ENCODE measurements around the gene FYN. TPM values are rescaled to one million over a fixed set of nuclear protein-coding genes. Genes with fewer than 3 reads are reported as not detected.

Gene FYN
- total and polyA plus RNA-seq, 2 of the 4 experiments (the other 2 are of a cell fraction) = 30.8 to 36.4 TPM

- intact Hi-C loops (cut with micrococcal nuclease) = no loop called here
- dilution Hi-C loops (cut with HindIII; ENCODE audit: low sequenced_read_pairs, unreplicated experiment) = no loop called here
- Histone ChIP-seq H4K5ac (ENCODE audit: low read depth, low read length) (no peak overlapping the region), H3K9ac (ENCODE audit: low read depth, low read length) (no peak overlapping the region), H2AK5ac (ENCODE audit: low read depth, low read length) (no peak overlapping the region), H3K14ac (replicated peaks; ENCODE audit: low read depth, low read length) (no peak overlapping the region), H4K8ac (ENCODE audit: low read depth in 2 of 2, low read length in 2 of 2) (no peak overlapping the region), H4K20me1 (ENCODE audit: insufficient read depth, low read length) (no peaks in the 10 kb centered on the region), H3K18ac (ENCODE audit: low read depth, low read length) (no peak overlapping the region), H3K23ac (ENCODE audit: low read depth, low read length) (no peak overlapping the region), H3K27ac (ENCODE audit: insufficient read depth, low read length) (no peak overlapping the region), H3K4me2 (ENCODE audit: low read depth, low read length) (no peak overlapping the region), H2AK9ac (replicated peaks; ENCODE audit: low read depth, low read length, poor library complexity) (no peak overlapping the region), H2BK120ac (ENCODE audit: low read depth, low read length) (no peak overlapping the region), H3K79me1 (ENCODE audit: low read depth in 1 of 2, low read length in 2 of 2) (no peaks in the 10 kb centered on the region), H3K4me3 (ENCODE audit: insufficient read depth, low read depth, low read length) (no peak overlapping the region), H3K4me1 (ENCODE audit: control insufficient read depth, insufficient read depth, low read length) (no peaks in the 10 kb centered on the region), H3K9me1 (ENCODE audit: insufficient read depth, low read length) (peaks cover 6% of the 10 kb centered on the region; the same call in 1 of the 2 replicates), H3K27me3 (ENCODE audit: control insufficient read depth, insufficient read depth, low read length) (no peaks in the 10 kb centered on the region), H2BK15ac (ENCODE audit: low read depth, low read length) (no peak overlapping the region), H3K4ac (ENCODE audit: low read depth, low read length) (no peak overlapping the region), H3K36me3 (ENCODE audit: control insufficient read depth, insufficient read depth, low read length) (peaks cover 32% of the 10 kb centered on the region), H2BK20ac (ENCODE audit: low read depth, low read length) (no peak overlapping the region), H3K56ac (ENCODE audit: extremely low read depth, insufficient read depth, low read length) (no peak overlapping the region), H3K9me3 (ENCODE audit: control insufficient read depth, insufficient read depth, low read length) (no peaks in the 10 kb centered on the region), H2AFZ (replicated peaks; ENCODE audit: low read length, poor library complexity) (no peak overlapping the region), H4K91ac (ENCODE audit: insufficient read depth, low read depth, low read length) (no peak overlapping the region), H2BK5ac (ENCODE audit: low read depth, low read length, poor library complexity, severe bottlenecking) (no peak overlapping the region)
- in situ Hi-C loops (cut with MboI; ENCODE audit: low sequenced_read_pairs) = loop anchor here (25.0 kb wide), 1 partner anchor 660 kb away; no protein-coding TSS in a partner anchor
- BruUV-seq (replicated peaks) = no TSS peak
- DNase-seq = no peak
- POLR2A ChIA-PET (ENCODE audit: unreplicated experiment) = no interaction called here
- no peak for ATAC-seq (ENCODE audit: low read depth)
- TF ChIP-seq ELK1 (IDR thresholded peaks at IDR 0.05; ENCODE audit: borderline replicate concordance, low read depth, low read length) = no peak
- no peak for TF ChIP-seq SMC3 (IDR thresholded peaks at IDR 0.05; ENCODE audit: low read depth, low read length)
- TF ChIP-seq RFX5 (IDR thresholded peaks at IDR 0.05; ENCODE audit: low read depth, low read length) = no peak
- no peak for TF ChIP-seq MAZ (IDR thresholded peaks at IDR 0.05; ENCODE audit: borderline replicate concordance, low read depth, low read length)
- no peak for TF ChIP-seq RCOR1 (IDR thresholded peaks at IDR 0.05; ENCODE audit: insufficient replicate concordance, low read length)
- TF ChIP-seq MXI1 (IDR thresholded peaks at IDR 0.05; ENCODE audit: borderline replicate concordance, low read depth, low read length) = no peak
- TF ChIP-seq FOS (IDR thresholded peaks at IDR 0.05; ENCODE audit: low read depth, low read length) = no peak
- no peak for TF ChIP-seq USF2 (IDR thresholded peaks at IDR 0.05; ENCODE audit: low read depth, low read length)
- no peak for TF ChIP-seq CHD1 (IDR thresholded peaks at IDR 0.05; ENCODE audit: low read depth, low read length)
- no peak for TF ChIP-seq CEBPB (IDR thresholded peaks at IDR 0.05; ENCODE audit: low read depth, low read length)
- no peak for TF ChIP-seq NFE2L2 (IDR thresholded peaks at IDR 0.05; ENCODE audit: low read depth, low read length)
- no peak for TF ChIP-seq CTCF (conservative IDR thresholded peaks at IDR 0.05; ENCODE audit: low read depth, low read length)
- CTCF ChIA-PET = no interaction called here
Measured at GRCh38 chr6:111696814-111697213, 176.4 kb downstream of the FYN start.

Measured in IMR-90 (cell line).